ENCODE measurements around the gene CACNA1H.
"Not testable (repeated sequence)": the region's sequence is repeated elsewhere in the genome, so short reads cannot be mapped to it uniquely, and the experiment has no call there.

The CACNA1H gene

DNA sequence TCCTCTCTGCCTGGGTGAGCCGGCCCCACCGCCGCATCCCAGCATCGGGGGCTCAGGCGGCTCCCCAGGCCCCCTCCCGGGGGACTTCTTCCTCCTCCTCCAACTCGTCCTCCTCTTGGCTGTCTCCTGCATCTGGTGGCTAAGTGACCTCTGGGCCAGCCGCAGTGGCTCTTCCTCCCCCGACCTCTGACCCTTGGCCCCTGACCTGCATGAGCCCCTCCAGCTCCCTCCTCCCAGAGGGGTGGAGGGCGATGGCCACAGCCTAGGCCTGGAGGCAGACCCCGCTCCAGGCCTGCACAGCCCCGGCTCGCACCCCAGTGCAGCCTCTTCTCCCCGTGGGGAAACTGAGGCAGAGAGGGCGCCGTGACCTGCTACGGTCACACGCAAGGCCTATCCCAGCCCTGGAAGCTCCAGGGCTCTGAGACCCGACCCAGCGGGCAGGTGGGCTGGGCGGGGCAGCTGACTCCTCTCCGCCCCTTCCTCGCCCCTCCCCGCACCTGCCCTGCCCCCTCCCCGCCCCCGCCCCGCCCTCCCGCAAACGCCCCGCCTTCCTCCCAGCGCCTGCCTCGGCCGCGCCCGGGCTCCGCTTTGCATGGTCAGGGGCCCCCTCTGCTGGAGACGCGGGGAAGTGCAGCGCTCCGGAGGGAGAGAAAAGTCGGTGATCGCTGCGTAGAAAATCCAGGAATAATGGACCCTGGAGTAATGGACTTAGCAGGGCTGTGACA is 96.3 kb downstream of the CACNA1H start:
- DNase-seq (ENCODE audit: low spot score), result not testable (repeated sequence)

DNA sequence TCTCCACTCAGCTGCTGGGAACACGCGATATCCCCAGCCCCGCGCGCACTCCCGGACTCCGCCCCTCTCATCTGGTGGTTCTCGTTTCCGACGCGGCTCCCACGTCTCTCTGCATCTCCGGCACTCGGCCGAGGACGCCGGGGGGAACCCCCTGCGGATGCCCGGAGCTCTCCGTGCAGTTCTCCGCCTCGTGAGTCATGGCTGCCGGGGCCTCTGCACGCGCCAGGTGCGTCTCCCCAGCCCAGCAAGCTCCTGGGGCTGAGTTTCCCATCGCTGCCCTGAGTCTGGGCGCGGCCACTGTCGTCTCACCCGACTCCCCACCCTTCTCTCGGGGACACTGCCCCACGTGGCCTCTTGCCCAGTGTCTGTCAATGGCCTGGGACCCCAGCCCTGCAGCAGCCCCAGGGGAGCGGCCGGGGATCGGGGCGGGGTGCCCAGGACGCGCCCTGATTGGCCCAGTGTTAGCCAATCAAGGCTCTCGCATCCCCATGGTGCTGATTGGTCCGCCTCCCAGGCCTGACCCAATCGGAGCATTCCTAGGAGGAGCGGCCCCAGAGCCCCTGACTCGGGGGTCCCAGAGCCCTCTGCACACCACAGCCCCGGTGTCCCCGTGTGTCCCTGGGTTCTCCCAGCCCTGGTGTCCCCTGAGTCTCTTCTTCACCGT is 100.9 kb downstream of the CACNA1H start:
- not testable (repeated sequence) for DNase-seq (ENCODE audit: low spot score)

DNA sequence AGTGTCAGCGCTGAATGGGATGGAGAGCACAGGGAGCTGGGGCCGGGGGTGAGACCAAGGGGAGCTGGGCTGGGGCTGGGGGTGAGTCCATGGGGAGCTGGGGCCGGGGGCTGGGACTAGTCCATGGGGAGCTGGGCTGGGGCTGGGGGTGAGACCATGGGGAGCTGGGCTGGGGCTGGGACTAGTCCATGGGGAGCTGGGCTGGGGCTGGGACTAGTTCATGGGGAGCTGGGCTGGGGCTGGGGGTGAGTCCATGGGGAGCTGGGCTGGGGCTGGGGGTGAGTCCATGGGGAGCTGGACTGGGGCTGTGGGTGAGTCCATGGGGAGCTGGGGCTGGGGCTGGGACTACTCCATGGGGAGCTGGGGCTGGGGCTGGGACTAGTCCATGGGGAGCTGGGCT is 101.9 kb downstream of the CACNA1H start:
- DNase-seq (ENCODE audit: low spot score), result not testable (repeated sequence)

- DNase-seq (ENCODE audit: low spot score), result not testable (repeated sequence)
Measured at GRCh38 chr16:1255276-1256122, 102.6 kb downstream of the CACNA1H start, which contains the start of gene TPSD1. Gene TPSD1, plus strand, starts transcription at chr16:1256069. Its CDS starts 212 bp downstream, at chr16:1256281.

GRCh38 chr16:1256296-1256873 is 103.5 kb downstream of the CACNA1H start:
- DNase-seq (ENCODE audit: low spot score), result not testable (repeated sequence)

DNA sequence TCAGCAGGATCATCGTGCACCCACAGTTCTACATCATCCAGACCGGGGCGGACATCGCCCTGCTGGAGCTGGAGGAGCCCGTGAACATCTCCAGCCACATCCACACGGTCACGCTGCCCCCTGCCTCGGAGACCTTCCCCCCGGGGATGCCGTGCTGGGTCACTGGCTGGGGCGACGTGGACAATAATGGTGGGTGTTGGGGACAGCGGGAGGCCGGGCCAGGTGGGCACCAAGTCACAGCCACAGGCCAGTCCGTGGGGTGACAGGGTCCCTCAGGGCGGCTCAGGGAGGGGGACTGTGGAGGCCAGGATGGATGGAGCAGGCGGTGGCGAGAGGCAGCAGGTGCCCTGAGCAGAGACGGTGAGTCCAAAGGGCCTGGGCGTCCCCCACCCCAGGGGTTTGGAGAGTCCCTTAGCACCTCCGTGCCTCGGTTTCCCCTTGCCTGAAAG is 104.0 kb downstream of the CACNA1H start:
- DNase-seq (ENCODE audit: low spot score), result no peak

DNA sequence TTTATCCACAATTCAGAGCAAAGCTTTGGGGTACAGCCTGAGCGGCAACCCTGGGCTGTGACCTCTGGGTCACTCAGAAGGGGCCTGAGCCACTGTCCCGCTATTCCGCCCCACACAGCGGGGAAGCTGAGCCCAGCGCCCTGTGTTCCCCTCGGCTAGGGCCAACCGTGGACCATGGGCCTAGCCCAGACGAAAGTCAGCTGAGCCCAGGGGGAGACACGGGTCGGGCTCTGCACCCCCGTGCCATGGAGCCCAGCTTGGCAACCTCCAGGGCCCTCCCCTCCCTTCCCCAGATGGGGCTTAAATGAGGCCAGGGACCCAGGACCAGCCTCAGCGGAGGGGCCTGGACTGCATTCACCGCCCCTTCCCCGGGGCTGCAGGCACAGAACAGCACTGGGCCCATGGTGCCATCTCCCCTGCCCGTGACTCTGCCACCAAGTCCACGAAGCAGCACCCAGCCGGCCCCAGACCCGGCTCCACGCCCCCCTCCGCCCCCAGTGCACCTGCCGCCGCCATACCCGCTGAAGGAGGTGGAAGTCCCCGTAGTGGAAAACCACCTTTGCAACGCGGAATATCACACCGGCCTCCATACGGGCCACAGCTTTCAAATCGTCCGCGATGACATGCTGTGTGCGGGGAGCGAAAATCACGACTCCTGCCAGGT is 104.8 kb downstream of the CACNA1H start:
- DNase-seq (ENCODE audit: low spot score), result no peak

DNA sequence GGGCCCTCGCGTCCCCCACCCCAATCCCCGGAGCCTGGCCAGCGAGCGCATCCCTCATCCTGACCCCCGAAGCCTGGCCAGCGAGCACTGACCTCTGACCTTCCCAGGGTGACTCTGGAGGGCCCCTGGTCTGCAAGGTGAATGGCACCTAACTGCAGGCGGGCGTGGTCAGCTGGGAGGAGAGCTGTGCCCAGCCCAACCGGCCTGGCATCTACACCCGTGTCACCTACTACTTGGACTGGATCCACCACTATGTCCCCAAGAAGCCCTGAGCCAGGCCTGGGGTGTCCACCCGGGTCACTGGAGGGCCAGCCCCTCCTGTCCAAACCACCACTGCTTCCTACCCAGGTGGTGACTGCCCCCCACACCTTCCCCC is 105.3 kb downstream of the CACNA1H start:
- no peak for DNase-seq (ENCODE audit: low spot score)

GRCh38 chr16:1258906-1259759 is 106.2 kb downstream of the CACNA1H start:
- DNase-seq (ENCODE audit: low spot score), result no peak

DNA sequence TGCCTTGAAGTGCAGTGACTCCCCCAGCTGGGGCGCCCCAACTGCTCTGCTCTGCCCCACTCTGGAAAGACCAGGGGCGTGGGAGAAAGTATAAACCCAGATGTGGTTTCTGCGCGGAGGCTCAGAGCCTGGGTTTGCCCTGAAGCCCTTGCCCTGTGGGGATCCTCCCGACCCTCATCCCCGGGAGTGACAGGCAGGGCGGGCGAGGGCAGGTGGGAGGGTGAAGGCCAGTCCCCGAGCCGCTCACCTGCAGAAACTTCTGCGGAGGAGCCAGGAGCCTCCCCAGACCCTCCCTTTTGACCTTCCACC is 106.8 kb downstream of the CACNA1H start:
- DNase-seq (ENCODE audit: low spot score), result no peak

DNA sequence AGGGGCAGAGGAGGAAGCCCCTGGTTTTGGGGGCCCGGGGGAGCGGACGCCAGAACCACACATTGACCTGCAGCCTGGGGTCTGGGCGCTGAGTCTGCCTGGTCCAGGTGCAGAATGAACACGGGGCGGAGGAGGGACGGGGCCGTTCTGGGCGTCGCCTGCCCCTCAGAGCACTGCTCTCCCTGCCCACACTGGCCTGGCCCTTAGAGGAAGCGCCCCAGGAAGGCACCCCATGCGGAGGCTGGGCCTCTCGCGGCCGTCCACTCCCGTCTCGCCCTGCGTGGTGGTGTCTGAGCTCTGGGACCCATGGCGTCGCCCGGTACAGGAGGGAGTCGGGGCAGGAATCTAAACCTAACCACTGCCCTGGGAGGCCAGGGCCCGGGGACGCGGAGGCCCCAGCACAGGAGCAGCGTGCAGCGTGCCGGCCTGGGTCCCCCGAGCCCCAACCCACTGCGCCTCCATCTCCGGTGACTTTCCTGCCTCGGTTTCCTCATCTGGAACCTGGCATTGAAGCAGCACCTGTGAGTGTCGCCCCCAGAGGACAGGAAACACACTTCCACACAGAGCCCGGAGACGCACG is 107.3 kb downstream of the CACNA1H start:
- DNase-seq (ENCODE audit: low spot score), result no peak

DNA sequence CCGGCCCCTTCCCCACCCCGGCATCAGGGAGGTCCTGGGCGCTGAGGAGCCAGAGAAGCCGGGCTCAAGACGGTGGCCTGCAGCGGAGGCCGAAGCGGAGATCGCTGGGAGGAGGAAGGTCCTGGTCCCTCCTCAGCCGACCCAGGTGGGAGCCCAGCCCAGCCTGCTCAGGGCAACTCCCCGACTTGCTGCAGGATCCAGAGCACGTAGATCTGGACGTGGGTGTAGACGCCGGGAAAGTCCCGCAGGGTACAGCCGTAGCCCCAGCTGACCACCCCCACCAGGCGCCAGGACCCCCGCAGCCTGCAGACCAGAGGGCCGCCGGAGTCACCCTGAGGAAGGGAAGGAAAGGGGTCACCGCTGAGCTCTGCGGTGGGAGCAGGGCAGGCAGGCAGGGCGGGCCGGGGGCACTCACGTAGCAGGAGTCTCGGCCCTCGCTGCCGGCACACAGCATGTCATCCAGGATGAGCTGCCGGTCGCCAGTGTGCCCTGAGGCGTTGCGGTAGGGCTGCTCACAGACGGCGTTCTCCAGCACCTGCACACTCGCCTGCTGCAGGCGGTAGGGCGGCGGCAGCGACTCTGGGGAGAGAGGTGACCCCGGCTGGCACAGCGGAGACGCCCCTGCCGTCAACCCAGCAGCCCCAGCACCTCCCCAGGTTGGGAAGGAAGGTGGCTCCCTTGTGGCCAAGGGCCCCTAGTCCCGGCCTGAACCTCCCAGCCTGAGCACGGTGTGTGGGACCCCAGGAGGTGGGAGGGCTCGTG is 108.4 kb downstream of the CACNA1H start:
- no peak for DNase-seq (ENCODE audit: low spot score)

- no peak for DNase-seq (ENCODE audit: low spot score)
Measured at GRCh38 chr16:1262210-1262845, 109.4 kb downstream of the CACNA1H start.

DNA sequence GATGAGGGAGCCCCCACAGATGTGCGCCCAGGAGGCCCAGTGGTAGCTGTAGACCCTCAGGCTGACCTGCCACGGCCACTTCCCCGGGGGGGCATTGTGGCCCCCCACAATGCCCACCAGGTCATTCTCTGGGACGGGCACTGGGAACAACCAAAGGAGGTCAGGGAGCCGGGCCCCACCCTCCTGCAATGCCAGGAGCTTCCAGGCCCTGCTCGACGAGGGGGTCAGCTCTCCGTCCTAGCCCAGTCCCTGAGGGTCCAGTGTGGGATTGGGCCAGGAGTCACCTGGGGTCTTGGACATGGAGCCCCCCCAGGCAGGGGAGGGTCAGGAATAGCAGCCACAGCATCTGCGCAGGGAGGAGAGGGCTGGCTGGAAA is 109.9 kb downstream of the CACNA1H start:
- DNase-seq (ENCODE audit: low spot score), result no peak

DNA sequence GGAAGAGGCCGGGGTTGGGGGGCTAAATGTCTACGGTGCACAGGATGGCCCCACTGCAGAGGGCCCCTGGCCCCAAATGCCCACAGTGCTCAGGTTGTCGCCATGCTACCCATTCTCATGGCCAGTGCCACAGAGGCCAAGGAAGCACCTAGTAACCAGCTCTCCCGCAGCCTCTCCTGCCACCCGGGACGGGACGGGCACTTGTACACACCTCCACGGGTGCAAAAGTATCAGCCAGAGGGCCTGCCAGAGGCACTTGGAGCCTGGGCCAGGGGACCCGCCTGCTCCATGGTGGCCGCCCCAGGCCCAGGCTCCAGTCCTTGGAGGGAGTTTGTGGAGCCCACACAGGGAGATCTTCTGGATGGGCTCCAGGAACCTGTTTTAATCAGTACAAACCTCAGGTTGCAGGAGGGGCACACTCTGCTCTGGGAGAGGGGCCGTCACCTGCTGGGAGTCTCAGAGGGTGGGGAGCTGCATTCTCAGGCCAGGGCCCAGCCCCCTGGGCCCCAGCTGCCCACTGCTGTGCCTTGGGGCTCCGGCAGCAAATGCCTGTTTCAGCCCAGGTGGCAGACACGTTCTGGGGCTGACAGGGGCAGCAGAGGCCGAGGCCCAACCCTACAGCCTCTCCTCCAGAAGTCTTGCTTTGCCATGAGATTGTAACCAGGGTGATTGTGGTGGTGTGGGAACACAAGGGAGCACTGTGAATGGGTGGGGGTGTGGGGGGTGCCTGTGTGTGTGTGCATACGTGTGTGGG is 110.9 kb downstream of the CACNA1H start:
- no peak for DNase-seq (ENCODE audit: low spot score)

DNA sequence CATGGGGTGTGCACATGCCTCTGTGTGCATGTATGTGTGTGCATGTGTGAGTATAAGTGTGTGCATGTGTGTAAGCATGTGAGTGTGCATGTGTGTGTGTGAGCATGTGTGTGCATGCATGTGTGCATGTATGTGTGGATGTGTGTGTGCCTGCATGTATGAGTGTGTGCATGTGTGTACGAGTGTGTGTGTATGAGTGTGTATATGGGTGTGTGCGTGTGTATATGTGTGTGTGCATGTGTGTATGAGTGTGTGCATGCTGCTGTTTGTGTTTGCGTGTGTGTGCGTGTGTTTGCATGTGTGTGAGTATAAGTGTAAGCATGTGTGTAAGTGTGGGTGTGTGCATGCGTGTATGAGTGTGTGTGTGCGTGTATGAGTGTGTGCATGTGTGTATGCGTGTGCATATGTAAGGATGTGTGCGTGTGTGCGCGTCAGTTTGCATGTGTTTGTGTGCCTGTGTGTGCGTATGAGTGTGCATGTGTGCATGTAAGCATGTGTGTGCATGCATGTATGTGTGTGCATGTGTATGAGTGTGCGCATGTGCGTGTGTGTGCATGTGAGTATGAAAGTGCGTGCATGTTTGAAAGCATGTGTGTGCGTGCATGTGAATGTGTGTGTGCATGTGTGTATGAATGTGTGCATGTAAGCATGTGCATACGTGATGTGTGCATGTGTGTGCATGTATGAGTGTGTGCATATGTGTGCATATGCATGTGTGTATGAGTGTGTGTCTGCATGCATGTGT is 111.6 kb downstream of the CACNA1H start:
- no peak for DNase-seq (ENCODE audit: low spot score)

DNA sequence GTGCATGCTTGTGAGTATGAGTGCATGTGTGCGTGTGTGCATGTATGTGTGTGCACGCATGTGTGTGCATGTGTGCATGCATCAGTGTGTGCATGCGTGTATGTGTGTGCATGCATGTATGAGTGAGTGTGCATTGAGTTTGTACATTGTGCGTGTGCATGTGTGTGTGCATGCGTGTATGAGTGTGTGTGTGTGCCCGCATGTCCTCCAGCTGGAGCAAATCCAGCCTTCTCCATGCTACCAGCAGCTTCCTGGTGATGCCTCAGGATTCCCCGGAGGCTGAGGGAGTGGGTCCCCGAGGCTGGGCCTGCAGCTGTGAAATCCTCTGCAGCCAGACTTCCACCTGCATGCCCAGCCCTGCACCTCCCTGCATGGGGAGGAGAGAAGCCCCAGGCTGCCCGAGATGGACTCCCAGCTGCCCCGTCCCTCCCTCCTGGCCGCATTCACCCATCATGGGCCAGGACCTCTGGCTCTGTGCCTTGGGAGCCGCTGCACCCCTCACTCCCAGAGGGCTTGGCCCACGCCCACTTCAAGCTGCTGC is 112.3 kb downstream of the CACNA1H start:
- no peak for DNase-seq (ENCODE audit: low spot score)

- no peak for DNase-seq (ENCODE audit: low spot score)
Measured at GRCh38 chr16:1265826-1266225, 112.9 kb downstream of the CACNA1H start.

Measured in hepatic stellate cell (primary cell).